Measurements from ENCODE around the gene PSTPIP1. TPM values are rescaled to one million over a fixed set of nuclear protein-coding genes. Genes with fewer than 3 reads are reported as not detected.

PSTPIP1 gene
- total RNA-seq, 2 experiments from 2014 or later = 79.4 to 82.7 TPM

DNA sequence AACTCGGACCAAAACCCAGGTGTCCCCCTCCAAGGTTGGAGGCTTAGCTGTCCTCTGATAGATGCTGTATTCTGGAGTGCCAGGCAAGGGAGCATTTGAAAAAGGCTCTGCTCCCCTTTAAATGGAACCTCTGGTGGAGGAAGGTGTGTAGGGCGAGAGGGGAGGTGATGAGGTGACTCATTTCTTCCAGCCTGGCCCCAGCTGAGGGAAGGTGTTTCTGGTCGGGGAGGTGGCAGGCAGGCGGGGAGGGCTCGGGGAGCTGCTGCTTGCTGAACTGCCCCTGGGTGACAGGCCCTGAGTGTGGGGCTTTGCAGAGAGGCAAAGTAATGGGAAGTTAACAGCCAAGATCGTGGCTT, 18.8 kb downstream of the PSTPIP1 start:
- Histone ChIP-seq H3K4me3 (ENCODE audit: low read length) (peak overlapping the region; percentile 21), H3K36me3 (ENCODE audit: insufficient read depth, low read length) (peaks cover 39% of the 10 kb centered on the region), H3K4me1 (ENCODE audit: insufficient read depth, low read length) (peaks cover 99% of the 10 kb centered on the region), H3K27ac (ENCODE audit: low read depth in 1 of 2, low read length in 2 of 2) (peak overlapping the region; percentile 50 to 76), H3K9me3 (ENCODE audit: control insufficient read depth in 1 of 2, insufficient read depth in 1 of 2, low read length in 2 of 2) (no peaks in the 10 kb centered on the region), H3K27me3 (ENCODE audit: control insufficient read depth in 1 of 2, insufficient read depth in 2 of 2, low read length in 2 of 2) (no peaks in the 10 kb centered on the region)
- ATAC-seq (ENCODE audit: poor library complexity) (peak; percentile 85), DNase-seq (peak; percentile 52 to 92 (median 82))
- no peaks in the 10 kb centered on the region for H3K27me3 Mint-ChIP-seq
- peaks cover 85% of the 10 kb centered on the region for H3K4me1 Mint-ChIP-seq (ENCODE audit: low read depth)
- intact Hi-C loops (cut with DNase I, micrococcal nuclease) = loop anchor here (2.0 to 5.0 kb wide), 2 partner anchors 17 to 41 kb away; no protein-coding TSS in a partner anchor
- CTCF ChIA-PET = interaction anchor here (0.6 to 2.1 kb wide), 7 partner anchors 8 to 75 kb away, joined by 3 to 7 read pairs (median 5); partner anchors contain the start of gene PSTPIP1
- H3K36me3 Mint-ChIP-seq (ENCODE audit: low read depth) = peaks cover 58% of the 10 kb centered on the region
- H3K9me3 Mint-ChIP-seq = no peaks in the 10 kb centered on the region
- POLR2A ChIA-PET = interaction anchor here (0.8 to 8.5 kb wide), 7 partner anchors 9 to 83 kb away, joined by 3 to 124 read pairs (median 5); partner anchors contain the start of gene PSTPIP1
- peak overlapping the region; percentile 88 for H3K4me3 Mint-ChIP-seq
- no peak for TF ChIP-seq CTCF (IDR thresholded peaks at IDR 0.05)
- H3K27ac Mint-ChIP-seq = peak overlapping the region; percentile 98

- peaks cover 39% of the 10 kb centered on the region for H3K36me3 ChIP-seq (ENCODE audit: insufficient read depth, low read length)
- ATAC-seq (ENCODE audit: poor library complexity) (peak; percentile 13), DNase-seq (peak in 3 of 14 experiments; percentile 49 to 59 (median 57))
- CTCF ChIA-PET = interaction anchor here (0.6 to 2.1 kb wide), 8 partner anchors 8 to 75 kb away, joined by 3 to 7 read pairs (median 5); partner anchors contain the start of gene PSTPIP1
- H3K27ac Mint-ChIP-seq = peak overlapping the region; percentile 98
- peak overlapping the region; percentile 49 to 76 for H3K27ac ChIP-seq (ENCODE audit: low read depth in 1 of 2, low read length in 2 of 2)
- no peaks in the 10 kb centered on the region for H3K27me3 ChIP-seq (ENCODE audit: control insufficient read depth in 1 of 2, insufficient read depth in 2 of 2, low read length in 2 of 2)
- peaks cover 99% of the 10 kb centered on the region for H3K4me1 ChIP-seq (ENCODE audit: insufficient read depth, low read length)
- no peaks in the 10 kb centered on the region for H3K9me3 Mint-ChIP-seq
- POLR2A ChIA-PET = interaction anchor here (1.3 to 8.5 kb wide), 5 partner anchors 8 to 45 kb away, joined by 3 to 124 read pairs (median 7); partner anchors contain the start of gene PSTPIP1
- peak overlapping the region; percentile 88 for H3K4me3 Mint-ChIP-seq
- H3K27me3 Mint-ChIP-seq = no peaks in the 10 kb centered on the region
- H3K4me3 ChIP-seq (ENCODE audit: low read length) = peak overlapping the region; percentile 21
- TF ChIP-seq CTCF (IDR thresholded peaks at IDR 0.05) = no peak
- H3K36me3 Mint-ChIP-seq (ENCODE audit: low read depth) = peaks cover 60% of the 10 kb centered on the region
- peaks cover 79% of the 10 kb centered on the region for H3K4me1 Mint-ChIP-seq (ENCODE audit: low read depth)
- intact Hi-C loops (cut with DNase I, micrococcal nuclease) = loop anchor here in 1 of 2 experiments (5.0 kb wide), 1 partner anchor 42 kb away; no protein-coding TSS in a partner anchor
- H3K9me3 ChIP-seq (ENCODE audit: control insufficient read depth in 1 of 2, insufficient read depth in 1 of 2, low read length in 2 of 2) = no peaks in the 10 kb centered on the region
Observed at GRCh38 chr15:77014132-77015081, 19.5 kb downstream of the PSTPIP1 start.

DNA sequence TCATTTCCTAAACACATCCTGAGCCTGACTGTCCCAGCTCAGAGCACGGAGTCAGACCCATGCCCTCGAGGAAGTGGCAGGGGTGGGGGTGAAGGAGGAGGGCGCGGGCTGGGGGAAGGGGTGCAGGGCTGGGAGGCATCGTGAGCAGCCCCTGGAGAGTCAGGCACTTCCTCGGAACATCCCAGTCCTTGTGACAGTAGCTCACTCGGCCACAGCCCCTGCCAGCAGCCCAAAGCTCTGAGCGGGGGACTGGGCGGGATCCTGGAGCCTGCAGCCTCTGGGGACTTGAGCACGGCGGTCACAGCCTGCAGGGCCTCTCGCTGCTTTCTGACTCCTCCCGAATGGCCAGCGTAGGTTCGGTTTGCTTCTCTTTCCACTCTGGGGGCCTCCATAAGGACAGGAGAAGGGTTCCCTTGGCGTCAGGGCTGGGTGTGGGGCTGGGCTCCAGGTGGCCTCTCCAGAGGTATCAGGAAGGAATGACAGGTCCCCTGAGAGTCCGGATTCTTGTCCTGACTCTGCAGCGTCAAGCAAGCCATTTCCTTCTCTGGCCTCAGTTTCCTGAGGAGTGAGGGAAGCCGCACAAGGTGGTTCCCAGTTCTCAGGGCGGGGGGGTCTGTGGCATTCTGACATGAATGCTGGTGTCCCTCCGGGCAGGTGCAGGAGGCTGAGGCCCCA, 20.9 kb downstream of the PSTPIP1 start:
- peak overlapping the region; percentile 3 for H3K4me3 Mint-ChIP-seq
- H3K36me3 ChIP-seq (ENCODE audit: insufficient read depth, low read length) = peaks cover 44% of the 10 kb centered on the region
- H3K27me3 Mint-ChIP-seq = no peaks in the 10 kb centered on the region
- intact Hi-C loops (cut with DNase I, micrococcal nuclease) = no loop called here
- H3K27ac Mint-ChIP-seq = peak overlapping the region; percentile 98
- ChIA-PET POLR2A (interaction anchor here (1.0 to 8.5 kb wide), 2 partner anchors 8 to 20 kb away, joined by 3 to 124 read pairs; partner anchors contain the start of gene PSTPIP1), CTCF (interaction anchor here (0.6 to 1.2 kb wide), 4 partner anchors 9 to 528 kb away, joined by 3 read pairs; partner anchors contain the start of gene PSTPIP1)
- H3K4me1 Mint-ChIP-seq (ENCODE audit: low read depth) = peaks cover 81% of the 10 kb centered on the region
- H3K9me3 Mint-ChIP-seq = no peaks in the 10 kb centered on the region
- TF ChIP-seq CTCF (IDR thresholded peaks at IDR 0.05) = no peak
- H3K27me3 ChIP-seq (ENCODE audit: control insufficient read depth in 1 of 2, insufficient read depth in 2 of 2, low read length in 2 of 2) = no peaks in the 10 kb centered on the region
- ATAC-seq (ENCODE audit: poor library complexity) (no peak), DNase-seq (peak in 1 of 14 experiments; percentile 50)
- no peak overlapping the region for H3K4me3 ChIP-seq (ENCODE audit: low read length)
- H3K9me3 ChIP-seq (ENCODE audit: control insufficient read depth in 1 of 2, insufficient read depth in 1 of 2, low read length in 2 of 2) = no peaks in the 10 kb centered on the region
- H3K27ac ChIP-seq (ENCODE audit: low read depth in 1 of 2, low read length in 2 of 2) = peak overlapping the region; percentile 49 to 76
- H3K4me1 ChIP-seq (ENCODE audit: insufficient read depth, low read length) = peaks cover 99% of the 10 kb centered on the region
- peaks cover 58% of the 10 kb centered on the region for H3K36me3 Mint-ChIP-seq (ENCODE audit: low read depth)

All from CD4-positive, alpha-beta T cell (primary cell).